AG20443 (cell line): ENCODE measurements around the gene HLA-E.
A peak's percentile ranks its signal among the peaks of the same experiment; 100 is the strongest.
"Not testable (repeated sequence)": the region's sequence is repeated elsewhere in the genome, so short reads cannot be mapped to it uniquely, and the experiment has no call there.

Experiments used
- DNase-seq: peaks from one replicate; pipeline ENCODE4 v3.0.0; 2012; ENCODE audit warnings: low spot score, mixed read lengths

Gene HLA-E

DNA sequence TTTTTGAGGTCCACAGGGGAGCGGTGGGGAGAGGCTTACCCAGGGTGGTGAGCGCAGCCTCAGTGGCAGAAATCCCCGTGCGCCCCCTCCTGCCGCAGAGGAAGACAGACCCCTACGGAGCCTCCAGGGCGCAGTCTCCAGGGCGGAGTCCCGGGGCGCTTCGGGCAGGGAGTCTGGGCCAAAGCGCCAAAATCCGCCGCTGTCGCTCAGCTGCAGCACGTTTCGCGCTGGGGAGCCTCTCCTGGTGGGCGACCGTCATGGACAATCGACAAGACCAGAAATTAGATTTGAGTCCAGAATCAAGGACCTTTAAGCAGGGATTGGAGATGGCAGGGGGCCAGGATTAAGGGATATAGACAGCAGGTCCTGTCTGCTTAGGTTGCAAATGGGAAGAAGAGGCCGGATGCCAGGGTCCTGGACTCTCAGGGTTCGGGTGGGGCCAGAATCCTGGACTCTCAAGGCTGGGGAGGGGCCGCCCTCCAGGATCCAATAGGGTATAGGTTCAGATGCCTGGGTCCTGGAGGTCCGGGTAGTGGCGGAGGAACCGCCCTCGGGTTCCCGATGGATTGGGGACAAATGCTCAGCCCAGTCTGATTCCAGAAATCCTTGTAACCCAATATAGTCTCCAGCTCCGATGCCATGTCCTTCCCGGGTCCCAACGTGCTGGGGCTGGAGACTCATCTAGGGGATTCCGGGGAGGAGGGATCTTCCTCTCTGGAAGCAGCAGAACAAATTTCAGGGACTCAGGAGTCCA lies 7.9 kb upstream of the HLA-E start:
- DNase-seq, result no peak

DNA sequence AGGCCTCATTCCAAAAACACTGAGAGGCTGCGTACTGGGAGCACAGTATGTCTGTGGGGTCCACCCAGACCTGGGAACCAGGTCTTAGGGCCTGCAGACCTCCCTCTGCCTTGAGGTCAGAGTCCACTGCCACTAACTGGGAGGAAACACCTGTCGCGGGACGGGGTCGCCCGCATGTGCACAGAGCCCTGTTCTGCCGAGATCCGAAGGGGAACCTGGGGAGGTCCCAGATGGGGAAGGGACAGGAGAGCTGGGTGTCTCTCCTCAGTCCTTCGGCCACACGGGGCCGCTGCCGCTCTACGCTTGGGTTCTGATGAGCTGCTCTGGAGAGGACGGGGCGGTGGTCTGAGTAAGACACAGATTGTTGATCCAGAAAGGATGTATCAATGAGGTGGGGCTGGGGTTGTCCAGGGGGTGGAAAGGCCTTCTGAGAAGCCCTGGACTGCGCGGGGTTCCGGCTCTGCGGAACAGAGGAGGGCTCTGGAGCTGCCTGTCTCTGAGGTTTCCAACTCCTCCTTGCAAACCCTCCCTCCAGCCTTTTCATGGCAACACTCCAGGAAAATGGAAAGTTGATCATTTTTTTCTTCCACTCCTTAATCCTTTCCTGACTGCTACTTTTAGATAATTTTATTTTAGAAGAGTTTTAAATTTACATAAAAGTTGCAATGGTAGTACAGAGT lies 7.2 kb upstream of the HLA-E start:
- peak; percentile 81 for DNase-seq

DNA sequence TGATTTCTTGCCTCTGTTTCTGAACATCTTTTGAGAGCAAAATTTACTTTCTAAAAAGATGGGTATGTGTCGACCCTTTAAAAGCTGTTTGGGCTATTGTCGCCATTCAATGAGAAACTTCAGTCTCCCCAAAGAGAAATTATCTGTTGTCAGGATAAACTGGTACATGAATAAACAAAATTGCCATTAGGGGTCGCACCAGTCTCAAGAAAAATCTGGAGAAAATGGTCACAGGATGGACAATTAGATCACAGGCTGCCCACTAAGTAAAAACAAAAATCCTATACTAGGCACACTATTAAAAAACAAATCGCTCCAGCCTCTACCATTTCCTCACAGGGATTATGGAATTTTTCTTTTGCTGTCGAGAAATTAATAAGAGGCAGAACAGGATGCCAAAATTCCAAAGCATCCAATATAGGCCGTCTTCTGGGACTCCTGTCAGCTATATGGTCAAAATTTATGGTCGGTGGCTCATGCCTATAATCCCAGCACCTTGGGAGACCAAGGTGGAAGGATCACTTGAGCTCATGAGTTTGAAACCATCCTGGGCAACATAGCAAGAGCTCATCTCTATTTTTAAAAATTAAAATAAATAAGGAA lies 5.5 kb upstream of the HLA-E start:
- peak; percentile 55 for DNase-seq

DNA sequence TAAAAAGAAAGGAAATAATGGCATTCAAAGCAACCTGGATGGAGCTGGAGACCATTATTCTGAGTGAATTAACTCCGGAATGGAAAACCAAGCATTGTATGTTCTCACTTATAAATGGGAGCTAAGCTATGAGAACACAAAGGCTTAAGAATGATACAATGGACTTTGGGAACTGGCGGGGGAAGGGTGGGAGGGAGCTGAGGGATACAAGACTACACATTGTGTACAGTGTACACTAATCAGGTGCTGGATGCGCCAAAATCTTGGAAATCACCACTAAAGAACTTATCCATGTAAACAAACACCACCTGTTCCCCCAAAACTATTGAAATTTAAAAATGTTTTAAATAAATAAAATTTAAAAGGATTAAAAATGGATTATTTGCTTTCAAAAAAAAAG lies 4.1 kb upstream of the HLA-E start:
- no peak for DNase-seq

DNA sequence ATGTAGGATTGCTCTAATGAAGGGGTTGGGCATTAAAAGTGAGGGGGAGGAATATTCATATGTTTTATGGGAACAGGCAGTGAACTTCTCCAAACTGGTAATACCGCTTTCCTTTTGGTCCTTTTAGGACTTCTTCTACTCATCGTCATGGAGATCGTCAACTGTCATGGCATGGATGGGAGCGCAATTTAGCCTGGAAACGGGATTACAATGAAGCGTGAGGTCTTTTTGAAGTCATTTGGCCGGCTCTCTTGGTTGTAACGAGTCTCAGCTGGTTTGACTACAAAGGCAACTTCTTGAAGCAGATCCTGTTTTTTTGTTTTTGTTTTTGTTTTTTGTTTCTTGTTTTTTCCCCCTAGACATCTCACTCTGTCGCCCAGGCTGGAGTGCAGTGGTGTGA lies 1.4 kb upstream of the HLA-E start:
- DNase-seq, result no peak

DNA sequence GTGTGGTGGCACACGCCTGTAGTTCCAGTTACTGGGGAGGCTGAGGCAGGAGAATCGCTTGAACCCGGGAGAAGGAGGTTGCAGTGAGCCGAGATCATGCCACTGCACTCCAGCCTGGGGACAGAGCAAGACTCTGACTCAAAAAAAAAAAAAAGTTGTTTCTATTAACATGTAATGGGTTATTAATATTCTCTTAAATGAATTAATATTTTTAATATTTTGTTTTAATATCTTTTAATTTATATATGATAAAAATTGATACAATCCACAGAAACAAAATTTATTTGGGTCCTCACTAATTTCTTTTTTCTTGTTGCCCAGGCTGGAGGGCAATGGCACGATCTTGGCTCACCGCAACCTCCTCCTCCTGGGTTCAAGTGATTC lies 620 bp upstream of the HLA-E start:
- not testable (repeated sequence) for DNase-seq

DNA sequence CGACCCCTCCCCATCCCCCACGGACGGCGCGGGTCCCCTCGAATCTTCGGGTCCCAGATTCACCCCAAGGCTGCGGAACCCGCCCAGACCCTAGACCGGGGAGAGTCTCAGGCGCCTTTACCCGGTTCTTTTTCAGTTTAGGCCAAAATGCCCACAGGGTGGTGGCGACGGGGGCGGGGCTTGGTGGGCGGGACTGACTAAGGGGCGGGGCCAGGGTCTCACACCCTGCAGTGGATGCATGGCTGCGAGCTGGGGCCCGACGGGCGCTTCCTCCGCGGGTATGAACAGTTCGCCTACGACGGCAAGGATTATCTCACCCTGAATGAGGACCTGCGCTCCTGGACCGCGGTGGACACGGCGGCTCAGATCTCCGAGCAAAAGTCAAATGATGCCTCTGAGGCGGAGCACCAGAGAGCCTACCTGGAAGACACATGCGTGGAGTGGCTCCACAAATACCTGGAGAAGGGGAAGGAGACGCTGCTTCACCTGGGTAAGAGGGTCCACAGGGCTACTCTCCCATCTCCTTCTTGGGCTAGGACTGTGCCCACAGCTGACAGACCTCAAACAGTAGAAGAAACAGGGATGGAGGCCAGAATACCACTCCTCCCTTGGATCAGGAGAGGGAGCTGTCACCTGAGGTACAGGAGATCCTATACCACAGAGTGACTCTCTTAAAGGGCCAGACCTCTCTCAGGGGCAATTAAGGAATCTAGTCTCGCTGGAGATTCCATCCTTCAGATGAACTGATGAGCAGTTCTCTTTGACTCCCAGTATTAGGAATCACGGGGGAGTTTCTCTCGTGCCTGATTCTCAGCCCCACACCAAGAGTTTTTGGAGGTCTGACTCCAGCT lies 942 bp downstream of the HLA-E start:
- peak; percentile 90 for DNase-seq

DNA sequence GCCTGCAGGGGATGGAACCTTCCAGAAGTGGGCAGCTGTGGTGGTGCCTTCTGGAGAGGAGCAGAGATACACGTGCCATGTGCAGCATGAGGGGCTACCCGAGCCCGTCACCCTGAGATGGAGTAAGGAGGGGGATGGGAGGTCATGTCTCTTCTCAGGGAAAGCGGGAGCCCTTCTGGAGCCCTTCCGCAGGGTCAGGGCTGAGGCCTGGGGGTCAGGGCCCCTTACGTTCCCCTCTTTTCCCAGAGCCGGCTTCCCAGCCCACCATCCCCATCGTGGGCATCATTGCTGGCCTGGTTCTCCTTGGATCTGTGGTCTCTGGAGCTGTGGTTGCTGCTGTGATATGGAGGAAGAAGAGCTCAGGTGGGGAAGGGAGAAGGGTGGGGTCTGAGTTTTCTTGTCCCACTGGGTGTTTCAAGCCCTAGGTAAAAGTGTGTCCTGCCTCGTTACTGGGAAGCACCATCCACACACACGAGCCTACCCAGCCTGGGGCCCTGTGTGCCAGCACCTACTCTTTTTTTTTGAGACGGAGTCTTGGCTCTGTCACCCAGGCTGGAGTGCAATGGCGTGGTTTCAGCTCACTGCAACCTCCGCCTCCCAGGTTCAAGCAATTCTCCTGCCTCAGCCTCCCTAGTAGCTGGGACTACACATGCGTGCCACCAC lies 2.1 kb downstream of the HLA-E start:
- DNase-seq, result not testable (repeated sequence)

DNA sequence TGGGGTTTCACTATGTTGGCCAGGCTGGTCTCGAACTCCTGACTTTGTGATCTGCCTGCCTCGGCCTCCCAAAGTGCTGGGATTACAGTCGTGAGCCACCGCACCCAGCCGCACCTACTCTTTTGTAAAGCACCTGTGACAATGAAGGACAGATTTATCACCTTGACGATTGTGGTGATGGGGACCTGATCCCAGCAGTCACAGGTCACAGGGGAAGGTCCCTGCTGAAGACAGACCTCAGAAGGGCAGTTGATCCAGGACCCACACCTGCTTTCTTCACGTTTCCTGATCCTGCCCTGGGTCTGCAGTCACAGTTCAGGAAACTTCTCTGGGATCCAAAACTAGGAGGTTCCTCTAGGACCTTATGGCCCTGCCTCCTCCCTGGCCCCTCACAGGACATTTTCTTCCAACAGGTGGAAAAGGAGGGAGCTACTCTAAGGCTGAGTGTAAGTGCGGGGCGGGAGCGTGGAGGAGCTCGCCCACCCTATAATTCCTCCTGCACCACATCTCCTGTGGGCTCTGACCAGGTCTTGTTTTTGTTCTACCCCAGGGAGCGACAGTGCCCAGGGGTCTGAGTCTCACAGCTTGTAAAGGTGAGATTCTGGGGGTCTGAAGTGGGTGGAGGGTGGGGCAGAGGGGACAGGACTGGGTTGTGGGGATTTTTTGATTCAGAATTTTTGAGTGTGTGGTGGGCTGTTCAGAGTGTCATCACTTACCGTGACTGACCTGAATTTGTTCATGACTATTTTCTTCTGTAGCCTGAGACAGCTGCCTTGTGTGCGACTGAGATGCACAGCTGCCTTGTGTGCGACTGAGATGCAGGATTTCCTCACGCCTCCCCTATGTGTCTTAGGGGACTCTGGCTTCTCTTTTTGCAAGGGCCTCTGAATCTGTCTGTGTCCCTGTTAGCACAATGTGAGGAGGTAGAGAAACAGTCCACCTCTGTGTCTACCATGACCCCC lies 3.0 kb downstream of the HLA-E start:
- DNase-seq, result no peak

DNA sequence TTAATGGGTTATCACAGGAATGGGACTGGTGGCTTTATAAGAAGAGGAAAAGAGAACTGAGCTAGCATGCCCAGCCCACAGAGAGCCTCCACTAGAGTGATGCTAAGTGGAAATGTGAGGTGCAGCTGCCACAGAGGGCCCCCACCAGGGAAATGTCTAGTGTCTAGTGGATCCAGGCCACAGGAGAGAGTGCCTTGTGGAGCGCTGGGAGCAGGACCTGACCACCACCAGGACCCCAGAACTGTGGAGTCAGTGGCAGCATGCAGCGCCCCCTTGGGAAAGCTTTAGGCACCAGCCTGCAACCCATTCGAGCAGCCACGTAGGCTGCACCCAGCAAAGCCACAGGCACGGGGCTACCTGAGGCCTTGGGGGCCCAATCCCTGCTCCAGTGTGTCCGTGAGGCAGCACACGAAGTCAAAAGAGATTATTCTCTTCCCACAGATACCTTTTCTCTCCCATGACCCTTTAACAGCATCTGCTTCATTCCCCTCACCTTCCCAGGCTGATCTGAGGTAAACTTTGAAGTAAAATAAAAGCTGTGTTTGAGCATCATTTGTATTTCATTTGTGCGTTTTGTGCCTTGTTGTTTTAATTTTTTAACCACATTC lies 4.4 kb downstream of the HLA-E start:
- no peak for DNase-seq

DNA sequence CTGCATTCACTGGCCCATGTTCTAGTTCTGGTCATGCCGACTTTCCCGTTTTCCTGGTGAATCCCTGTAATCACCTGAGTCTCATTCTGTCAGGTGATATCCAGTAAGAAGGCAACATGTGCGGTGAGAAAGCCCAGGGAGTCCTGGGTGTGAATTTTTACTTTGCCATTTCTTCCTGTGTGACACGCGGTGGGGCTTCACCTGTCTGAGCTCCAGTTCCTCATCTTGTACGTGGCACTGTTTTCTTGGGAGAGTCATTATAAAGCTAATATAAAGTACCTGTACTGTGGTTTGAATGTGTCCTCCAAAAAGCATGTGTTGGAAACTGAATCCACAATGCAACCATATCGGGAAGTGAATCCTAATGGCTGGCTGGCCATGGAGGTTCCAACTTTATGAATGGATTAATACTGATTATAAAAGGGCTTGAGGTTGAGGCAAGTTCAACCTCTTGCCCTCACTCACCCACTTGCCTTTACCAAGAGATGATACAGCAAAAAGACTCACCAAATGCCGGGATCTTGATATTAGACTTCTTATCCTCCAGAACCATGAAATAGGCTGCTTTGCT lies 5.1 kb downstream of the HLA-E start:
- no peak for DNase-seq

DNA sequence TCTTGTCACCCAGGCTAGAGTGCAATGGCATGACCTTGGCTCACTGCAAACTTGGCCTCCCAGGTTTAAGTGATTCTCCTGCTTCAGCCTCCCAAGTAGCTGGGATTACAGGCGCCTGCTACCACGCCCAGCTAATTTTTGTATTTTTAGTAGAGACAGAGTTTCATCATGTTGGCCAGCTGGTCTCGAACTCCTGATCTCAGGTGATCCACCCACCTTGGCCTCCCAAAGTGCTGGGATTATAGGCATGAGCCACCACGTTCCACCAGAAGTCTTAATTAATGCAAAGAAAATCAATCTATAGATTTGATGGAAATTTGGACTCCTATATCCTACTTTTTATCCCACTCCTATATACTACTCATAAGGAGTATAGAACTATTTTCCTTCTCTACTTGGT lies 5.8 kb downstream of the HLA-E start:
- DNase-seq, result not testable (repeated sequence)

DNA sequence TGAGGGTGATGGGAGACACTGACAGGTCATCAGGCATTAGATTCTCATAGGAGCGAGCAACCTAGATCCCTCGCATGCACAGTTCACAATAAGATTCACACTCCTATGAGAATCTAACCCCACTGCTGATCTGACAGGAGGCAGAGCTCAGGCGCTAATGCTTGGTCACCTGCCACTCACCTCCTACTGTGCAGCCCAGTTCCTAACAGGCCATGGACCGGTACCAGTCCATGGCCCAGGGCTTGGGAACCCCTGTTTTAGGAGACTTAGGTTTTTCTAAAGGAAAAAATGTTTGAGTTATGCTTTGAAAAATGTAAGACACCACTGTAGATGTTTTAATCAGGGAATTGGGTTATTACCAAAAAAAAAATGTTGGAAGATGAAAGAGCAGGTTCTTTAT lies 6.7 kb downstream of the HLA-E start:
- DNase-seq, result no peak

DNA sequence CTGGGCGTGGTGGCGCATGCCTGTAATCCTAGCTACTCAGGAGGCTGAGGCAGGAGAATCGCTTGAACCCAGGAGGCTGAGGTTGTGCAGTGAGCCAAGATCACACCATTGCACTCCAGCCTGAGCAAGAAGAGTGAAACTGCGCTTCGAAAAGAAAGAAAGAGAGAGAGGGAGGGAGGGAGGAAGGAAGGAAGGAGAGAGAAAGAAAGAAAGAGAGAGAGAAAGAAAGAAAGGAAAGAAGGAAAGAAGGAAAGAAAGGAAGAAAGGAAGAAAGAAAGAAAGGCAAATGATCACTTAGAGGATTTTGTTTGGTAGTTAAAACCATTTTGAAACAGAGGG lies 7.9 kb downstream of the HLA-E start:
- DNase-seq, result not testable (repeated sequence)

DNA sequence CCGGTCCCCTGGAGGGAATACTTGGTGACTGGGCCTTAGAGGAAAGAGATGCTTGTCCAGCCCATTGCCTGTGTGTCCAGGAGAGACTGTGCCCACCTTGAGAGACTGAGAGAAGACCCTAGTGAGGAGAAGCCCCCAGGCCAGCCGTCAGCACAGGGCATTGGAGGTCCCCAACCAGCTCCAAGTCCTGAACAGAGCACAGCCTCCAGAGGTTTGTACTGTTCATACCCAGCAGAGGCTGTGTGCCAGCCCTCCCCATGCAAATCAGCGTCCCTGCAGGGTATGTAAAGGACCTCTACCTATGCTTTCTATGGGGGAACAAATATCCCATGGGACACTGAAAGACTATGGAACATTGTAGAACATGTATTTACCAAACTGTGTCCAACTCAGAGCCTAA lies 8.4 kb downstream of the HLA-E start:
- DNase-seq, result no peak

DNA sequence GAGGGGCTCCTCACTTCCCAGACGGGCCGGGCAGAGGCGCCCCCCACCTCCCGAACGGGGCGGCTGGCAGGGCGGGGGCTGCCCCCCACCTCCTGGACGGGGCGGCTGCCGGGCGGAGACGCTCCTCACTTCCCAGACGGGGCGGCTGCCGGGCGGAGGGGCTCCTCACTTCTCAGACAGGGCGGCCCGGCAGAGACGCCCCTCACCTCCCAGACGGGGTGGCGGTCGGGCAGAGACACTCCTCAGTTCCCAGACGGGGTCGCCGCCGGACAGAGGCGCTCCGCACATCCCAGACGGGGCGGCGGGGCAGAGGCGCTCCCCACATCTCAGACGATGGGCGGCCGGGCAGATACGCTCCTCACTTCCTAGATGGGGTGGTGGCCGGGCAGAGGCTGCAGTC lies 9.4 kb downstream of the HLA-E start:
- not testable (repeated sequence) for DNase-seq

DNA sequence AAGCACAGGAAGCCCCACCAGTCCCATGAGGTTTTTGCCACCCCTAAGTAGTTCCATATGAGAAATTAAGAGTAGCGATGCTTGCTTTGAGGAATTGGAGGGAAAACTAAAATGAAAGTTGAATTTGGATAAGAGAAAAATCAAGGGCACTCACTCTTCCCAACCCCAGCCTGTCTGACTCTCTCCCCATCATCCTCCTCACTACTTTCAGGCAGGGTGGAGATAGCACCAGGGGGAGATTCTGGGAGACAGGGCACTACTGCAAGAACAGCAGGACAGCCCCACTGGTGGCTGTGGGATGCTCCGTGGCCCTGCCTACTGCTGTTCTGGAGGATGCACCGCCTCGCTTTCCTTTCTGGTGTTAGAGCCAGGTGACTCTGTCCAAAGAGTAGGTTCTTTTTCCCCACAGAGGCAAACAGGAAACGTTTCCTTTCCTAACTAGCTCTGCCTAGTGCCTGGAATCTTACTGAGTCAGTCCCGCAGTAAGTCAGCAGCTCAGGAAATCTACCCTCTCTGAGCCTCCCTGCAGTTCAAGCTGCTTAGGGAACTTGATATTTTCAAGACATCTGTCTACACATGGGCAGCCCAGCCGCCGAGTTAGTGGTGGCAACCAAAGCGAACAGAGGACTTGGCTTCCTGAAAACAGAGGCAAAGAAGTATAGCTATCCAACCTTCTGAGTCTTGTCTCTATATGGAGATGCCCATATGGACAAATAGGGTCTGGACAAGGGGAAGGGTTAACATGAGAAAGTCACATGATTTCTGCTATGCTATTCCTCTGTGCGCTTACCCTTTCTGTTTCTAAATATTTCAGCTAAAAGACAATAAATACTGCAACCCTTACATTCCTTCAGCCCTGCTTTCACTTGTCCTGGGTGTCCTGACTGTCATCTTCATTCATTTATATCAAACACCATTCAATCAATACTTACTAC lies 11.4 kb downstream of the HLA-E start:
- peak; percentile 36 for DNase-seq

DNA sequence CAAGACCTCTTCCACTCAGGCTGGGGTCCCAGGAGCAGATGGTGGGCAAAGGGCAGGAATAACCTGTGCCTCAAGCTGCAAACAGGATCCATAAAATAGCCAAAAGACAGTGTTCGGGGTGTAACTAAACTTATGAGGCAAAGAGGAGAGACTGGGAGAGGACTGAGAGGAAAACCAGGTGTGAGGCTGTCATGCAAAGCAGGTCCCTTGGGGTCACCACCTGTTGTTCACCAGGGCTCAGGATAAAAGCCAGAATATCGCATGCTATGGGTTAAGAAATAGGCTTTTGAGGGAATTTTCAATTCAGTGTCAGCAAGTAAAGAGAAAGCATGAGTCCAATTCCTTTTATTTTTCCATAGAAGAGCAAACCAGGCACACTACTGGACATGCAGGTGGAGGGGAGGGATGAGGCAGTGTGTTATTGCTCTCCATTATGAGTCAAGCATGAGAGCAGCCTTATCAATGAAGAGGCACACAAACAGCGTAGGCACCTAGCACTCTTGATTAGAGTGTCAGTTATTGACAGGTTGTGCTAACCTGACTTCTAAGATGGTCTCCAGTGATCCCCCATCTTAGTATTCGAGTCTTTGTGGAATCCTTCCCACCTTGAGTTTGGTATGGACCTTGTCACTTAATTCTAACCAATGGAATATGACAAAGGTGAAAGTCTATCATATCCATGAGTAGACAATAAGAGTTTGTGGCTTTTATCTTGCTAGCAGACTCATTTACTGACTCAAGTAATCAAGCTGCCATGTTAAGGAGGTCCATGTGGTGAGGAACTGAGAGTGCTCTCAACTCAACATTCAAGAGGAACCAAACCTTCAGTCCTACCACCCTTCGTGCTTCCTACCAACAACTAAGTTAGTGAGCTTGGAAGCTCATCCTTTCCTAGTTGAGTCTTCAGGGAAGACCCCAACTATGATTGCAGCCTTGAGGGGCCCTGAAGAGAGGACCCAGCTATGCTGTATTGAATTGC lies 18.8 kb downstream of the HLA-E start:
- no peak for DNase-seq
